M059J (cell line): Measurements from ENCODE around the gene SPHK2. TPM values are rescaled to one million over a fixed set of nuclear protein-coding genes. Genes with fewer than 3 reads are reported as not detected.
"Not testable (repeated sequence)": the region's sequence is repeated elsewhere in the genome, so short reads cannot be mapped to it uniquely, and the experiment has no call there.

Experiments
- DNase-seq: peaks from one replicate; pipeline ENCODE4 v3.0.0-alpha.2; 2012; ENCODE audit warnings: low read depth
- total RNA-seq: library from RNA; depleted of rRNA; stranded (reverse); fragments of >200 nt; shearing (Covaris generic); gene quantifications from 2 replicates; pipeline ENCODE4 v1.2.3, GENCODE V29; 2014; rRNA removed

The SPHK2 gene
- 2.9 and 5.4 TPM in 2 replicates for total RNA-seq

DNA sequence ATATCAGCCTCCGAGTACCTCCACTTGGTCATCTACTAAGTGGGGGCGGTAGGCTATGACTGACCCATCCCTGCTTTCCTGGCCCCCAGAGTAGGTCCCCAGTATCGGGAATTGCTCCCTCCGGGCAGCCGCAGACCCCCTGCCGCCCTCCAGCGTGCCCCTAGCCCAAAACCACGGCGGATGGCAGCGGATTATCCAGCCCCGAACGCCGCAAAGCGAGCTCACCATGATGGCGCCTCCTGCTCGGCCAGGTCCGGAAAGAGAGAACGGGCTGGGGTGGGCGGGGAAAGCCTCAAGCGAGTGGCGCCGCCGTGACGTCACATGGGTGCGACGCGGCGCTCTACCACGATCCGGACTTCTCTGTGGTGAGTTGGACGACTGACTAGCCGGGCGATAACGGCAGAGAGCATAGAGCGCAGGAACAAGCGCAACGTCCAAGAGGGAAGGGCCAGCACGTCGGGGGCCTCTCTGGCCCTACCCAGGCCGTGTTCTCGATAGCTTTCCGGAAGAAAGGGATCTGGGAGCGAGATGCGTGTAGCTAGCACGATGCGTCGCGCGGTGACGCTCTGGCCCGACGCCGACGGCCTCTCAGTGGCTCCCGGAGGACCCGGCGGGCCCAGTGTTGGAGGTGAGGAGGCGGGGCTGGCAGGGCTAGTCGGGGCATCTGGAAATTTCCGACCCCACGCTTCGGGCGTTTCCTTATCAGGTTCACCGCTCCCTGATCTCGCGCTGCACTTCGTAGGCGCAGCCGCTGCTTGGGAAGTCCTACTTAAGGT, at the start of gene SPHK2, which contains the start of gene RPL18:
SPHK2 (plus strand) TSS at position 591 of the 776 bp plus-strand sequence. CDS start 1,009 bp downstream, outside the sequence.
RPL18 (minus strand) TSS at position 263 of the 776 bp plus-strand sequence; CDS start at position 228, 35 bp downstream.
- peak; percentile 99 for DNase-seq

DNA sequence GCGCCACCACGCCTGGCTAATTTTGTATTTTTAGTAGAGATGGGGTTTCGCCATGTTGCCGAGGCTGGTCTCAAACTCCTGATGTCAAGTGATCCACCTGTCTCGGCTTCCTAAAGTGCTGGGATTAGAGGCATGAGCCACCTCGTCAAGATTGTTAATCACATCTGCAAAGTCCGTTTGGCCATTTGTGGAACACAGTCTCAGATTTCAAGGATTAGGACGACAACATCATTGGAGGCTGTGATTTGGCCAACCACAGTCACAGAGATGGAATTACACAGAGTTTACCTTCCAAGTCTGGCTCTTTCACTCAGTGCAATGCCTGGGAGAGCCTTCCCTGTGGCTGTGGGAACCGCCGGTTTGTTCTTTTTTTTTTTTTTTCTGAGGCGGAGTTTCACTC, 49.5 kb upstream of the SPHK2 start:
- DNase-seq: peak; percentile 65

- DNase-seq: no peak
Observed at GRCh38 chr19:48571378-48572162, 47.7 kb upstream of the SPHK2 start.

- no peak for DNase-seq
Observed at GRCh38 chr19:48573163-48573505, 46.2 kb upstream of the SPHK2 start.

- DNase-seq: no peak
Observed at GRCh38 chr19:48575931-48576622, 43.2 kb upstream of the SPHK2 start.

DNA sequence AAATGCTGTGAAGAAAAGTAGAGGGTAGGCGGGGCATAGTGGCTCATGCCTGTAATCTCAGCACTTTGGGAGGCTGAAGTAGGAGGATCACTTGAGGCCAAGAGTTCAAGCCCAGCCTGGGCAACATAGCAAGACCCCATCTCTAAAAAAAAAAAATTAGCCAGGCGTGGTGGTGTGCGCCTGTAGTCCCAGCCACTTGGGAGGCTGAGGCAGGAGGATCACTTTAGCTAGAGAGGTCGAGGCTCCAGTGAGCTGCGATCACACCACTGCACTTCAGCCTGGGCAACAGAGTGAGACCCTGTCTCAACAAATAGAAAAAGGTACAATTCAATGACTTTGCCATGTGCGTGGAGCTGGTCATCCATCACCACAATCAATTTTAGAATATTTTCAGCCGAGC, 41.4 kb upstream of the SPHK2 start:
- DNase-seq: not testable (repeated sequence)

GRCh38 chr19:48578891-48579290, 40.4 kb upstream of the SPHK2 start:
- DNase-seq: peak; percentile 32

- DNase-seq: no peak
Observed at GRCh38 chr19:48582168-48582567, 37.1 kb upstream of the SPHK2 start.

DNA sequence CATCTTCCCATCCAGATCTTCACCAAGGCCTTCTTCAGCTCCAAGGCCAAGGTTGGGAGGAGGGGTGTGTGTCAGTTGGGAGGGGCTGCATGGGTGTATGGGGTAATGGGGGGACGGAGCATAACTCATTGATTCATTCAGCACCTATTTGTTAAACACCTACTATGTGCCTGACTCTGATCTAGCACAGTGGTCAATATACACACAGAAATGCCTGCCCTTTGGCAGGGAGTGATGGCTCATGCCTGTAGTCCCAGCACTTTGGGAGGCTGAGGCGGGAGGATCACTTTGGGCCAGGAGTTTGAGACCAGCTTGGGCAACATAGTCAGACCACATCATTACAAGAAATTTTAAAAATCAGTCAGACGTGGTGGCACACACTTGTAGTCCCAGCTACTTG, 31.9 kb upstream of the SPHK2 start:
- DNase-seq: no peak

GRCh38 chr19:48588670-48589401, 30.5 kb upstream of the SPHK2 start:
- peak; percentile 88 for DNase-seq

- peak; percentile 44 for DNase-seq
Observed at GRCh38 chr19:48591021-48591420, 28.3 kb upstream of the SPHK2 start.

DNA sequence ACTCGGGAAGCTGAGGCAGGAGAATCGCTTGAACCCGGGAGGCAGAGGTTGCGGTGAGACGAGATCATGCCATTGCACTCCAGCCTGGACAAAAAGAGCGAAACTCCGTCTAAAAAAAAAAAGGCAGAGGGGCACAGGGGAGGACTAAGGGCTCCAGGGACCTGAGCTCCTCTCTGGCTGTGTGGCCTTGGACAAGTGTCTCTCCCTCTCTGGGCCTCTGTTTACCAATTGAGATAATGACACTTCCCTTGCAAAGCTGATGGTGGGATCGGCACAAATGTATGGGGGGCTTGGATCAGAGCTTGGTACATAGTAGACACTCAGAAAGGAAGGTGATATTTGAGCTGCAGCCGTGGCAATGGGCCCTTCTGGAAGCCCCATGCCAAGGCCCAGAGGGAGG, 24.1 kb upstream of the SPHK2 start:
- DNase-seq: no peak

- DNase-seq: no peak
Observed at GRCh38 chr19:48595833-48596232, 23.5 kb upstream of the SPHK2 start.

DNA sequence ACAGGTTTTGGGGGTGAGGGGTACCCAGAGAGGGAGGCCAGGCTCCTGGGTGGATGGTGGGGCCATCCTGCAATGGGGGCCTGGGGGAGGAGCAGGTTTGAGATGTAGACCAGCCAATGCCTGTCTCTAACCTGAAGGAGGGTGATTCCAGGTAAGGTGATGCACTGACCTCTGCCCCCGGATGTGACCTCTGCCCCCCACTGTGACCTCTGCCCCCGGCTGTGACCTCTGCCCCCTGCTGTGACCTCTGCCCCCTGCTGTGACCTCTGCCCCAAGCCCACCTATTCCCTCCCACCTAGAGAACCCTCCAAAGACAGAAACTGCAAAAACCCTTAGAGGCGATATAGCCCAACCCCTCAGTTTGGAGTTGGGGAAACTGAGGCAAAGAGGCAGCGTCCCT, 23.1 kb upstream of the SPHK2 start:
- DNase-seq: no peak

GRCh38 chr19:48596679-48597465, 22.4 kb upstream of the SPHK2 start:
- peak; percentile 36 for DNase-seq

DNA sequence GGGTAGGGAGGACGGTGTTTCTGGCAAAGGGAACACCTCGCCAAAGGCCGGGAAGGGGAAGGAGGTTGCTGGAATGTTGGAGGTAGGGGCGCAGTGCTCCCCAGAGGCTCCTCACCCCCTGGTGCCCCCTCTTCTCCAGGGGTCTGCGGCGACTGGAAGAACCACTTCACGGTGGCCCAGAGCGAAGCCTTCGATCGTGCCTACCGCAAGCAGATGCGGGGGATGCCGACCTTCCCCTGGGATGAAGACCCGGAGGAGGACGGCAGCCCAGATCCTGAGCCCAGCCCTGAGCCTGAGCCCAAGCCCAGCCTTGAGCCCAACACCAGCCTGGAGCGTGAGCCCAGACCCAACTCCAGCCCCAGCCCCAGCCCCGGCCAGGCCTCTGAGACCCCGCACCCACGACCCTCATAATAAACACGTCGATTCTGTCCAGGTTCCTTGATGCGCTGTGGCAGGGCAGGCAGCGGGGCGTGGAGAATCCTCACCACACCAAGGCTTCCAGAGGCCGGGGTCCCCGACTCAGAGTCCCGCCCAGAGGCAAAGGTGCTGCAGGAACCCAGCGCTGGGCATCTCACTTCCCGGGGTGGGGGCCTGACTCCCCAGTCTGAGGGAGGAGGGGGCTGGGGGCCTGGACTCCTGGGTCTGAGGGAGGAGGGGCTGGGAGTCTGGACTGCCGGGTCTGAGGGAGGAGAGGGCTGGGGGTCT, 20.2 kb upstream of the SPHK2 start:
- DNase-seq: no peak

GRCh38 chr19:48600679-48601417, 18.5 kb upstream of the SPHK2 start:
- no peak for DNase-seq

DNA sequence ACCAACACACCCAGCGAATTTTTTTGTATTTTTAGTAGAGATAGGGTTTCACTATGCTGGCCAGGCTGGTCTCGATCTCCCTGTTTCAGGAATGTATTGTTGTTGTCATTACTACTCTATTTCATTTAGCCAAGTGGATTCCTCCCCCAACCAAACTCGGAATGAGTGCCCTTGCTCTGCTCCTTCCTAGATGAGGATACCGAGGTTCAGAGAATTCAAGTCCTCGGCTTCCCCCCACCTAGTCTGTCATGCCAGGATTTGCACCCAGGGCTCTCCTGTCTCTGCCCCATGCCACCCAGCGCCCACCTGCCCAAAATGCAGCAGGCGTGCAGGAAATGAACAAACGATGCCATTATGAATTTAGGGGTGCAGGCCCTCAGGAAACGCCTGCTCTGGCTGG, 16.3 kb upstream of the SPHK2 start:
- no peak for DNase-seq

GRCh38 chr19:48603449-48603848, 15.9 kb upstream of the SPHK2 start:
- no peak for DNase-seq
